Upper lobe of left lung (tissue), 4 donors: Measurements from ENCODE around the gene POLG2.

Experiments
- EP300 ChIP-seq, 4 donors: sonication (generic); formaldehyde crosslinking; IDR thresholded peaks; one replicate each; pipeline ENCODE4 v1.5.1; 2017; ENCODE audit warnings: antibody characterized with exemption in 4 of 4, control low read depth in 2 of 4
- POLR2A ChIP-seq, 4 donors: fragments of 450-650 bp; IDR thresholded peaks; one replicate each; pipeline ENCODE4 v1.5.1; 2016 to 2017; ENCODE audit warnings: antibody characterized with exemption in 4 of 4, mild to moderate bottlenecking in 2 of 4
- POLR2AphosphoS5 ChIP-seq, 2 donors: sonication (generic); formaldehyde crosslinking; IDR thresholded peaks; one replicate each; pipeline ENCODE4 v1.5.1; 2017; ENCODE audit warnings: antibody characterized with exemption in 2 of 2
- TF ChIP-seq, protein P1 (sequence below), 6 experiments: fragments of 450-650 bp in 4 of 6; fragments of 200-600 bp in 2 of 6; sonication (generic) in 2 of 6; IDR thresholded peaks; one replicate each; pipeline ENCODE4 v1.5.1; 2016 to 2019; ENCODE audit warnings: antibody characterized with exemption in 6 of 6

DNA sequence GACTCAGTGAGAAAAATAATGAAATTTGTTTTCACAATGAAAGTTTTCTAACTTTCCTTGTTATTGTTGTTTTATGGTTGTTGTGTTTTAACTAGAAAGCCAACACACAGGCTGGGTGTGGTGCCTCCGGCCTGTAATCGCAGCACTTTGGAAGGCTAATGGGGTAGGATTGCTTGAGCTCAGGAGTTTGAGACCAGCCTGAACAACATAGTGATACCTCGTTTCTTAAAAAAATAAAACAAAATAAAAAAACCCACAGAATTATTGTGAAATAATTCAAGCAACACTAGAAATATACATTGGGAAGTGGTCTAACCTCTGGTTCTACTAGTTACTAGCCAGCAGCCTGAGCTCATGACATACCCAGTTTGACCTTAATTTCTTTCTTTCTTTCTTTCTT is 47.3 kb downstream of the POLG2 start:
- TF ChIP-seq POLR2A (IDR thresholded peaks at IDR 0.05) = no peak
- TF ChIP-seq, protein P1, sequence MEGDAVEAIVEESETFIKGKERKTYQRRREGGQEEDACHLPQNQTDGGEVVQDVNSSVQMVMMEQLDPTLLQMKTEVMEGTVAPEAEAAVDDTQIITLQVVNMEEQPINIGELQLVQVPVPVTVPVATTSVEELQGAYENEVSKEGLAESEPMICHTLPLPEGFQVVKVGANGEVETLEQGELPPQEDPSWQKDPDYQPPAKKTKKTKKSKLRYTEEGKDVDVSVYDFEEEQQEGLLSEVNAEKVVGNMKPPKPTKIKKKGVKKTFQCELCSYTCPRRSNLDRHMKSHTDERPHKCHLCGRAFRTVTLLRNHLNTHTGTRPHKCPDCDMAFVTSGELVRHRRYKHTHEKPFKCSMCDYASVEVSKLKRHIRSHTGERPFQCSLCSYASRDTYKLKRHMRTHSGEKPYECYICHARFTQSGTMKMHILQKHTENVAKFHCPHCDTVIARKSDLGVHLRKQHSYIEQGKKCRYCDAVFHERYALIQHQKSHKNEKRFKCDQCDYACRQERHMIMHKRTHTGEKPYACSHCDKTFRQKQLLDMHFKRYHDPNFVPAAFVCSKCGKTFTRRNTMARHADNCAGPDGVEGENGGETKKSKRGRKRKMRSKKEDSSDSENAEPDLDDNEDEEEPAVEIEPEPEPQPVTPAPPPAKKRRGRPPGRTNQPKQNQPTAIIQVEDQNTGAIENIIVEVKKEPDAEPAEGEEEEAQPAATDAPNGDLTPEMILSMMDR (IDR thresholded peaks at IDR 0.05) = no peak
- no peak for TF ChIP-seq POLR2AphosphoS5 (IDR thresholded peaks at IDR 0.05)
- no peak for TF ChIP-seq EP300 (IDR thresholded peaks at IDR 0.05)
